ENCODE results near the gene LAMA2. TPM values are rescaled to one million over a fixed set of nuclear protein-coding genes. Genes with fewer than 3 reads are reported as not detected.

Gene LAMA2
- total and polyA plus RNA-seq, 2 of the 8 experiments (the other 6 are each of a cell fraction or from before 2014, with no cell fraction given), result 1.3 to 3.8 TPM

DNA sequence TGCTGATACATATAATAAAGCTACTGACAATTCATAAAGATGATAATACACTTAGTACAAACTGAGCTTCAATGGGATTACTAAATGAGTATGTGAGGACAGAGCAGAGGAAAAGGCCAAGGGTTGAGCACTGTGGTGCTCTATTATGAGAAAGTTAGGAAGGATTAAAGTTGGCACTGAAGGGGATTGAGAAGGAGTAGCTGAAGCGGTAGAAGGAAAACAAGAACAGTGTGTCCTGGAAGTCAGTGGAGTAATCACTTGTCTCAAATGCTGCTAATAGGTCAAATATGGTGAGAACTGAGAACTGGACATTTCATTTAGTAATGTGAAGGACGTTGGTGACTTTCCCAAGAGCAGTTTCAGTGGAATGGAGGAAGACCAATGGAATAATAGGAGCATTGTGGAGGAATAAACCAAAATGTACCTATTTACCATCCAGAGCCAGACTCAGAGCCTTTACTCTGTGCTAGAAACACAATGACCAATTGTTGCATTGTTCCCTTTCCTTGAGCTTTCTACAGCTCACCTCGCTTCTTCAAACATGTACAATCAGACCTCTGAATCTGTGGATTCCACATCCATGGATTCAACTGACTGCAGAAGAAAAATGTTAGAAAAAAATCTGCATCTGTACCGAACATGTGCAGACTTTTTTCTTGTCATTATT lies 255.9 kb downstream of the LAMA2 start:
- Histone ChIP-seq H3K56ac (replicated peaks; ENCODE audit: insufficient read length, low read depth, low read length) (no peak overlapping the region), H4K91ac (replicated peaks; ENCODE audit: insufficient read length, low read length) (no peak overlapping the region), H3K79me1 (ENCODE audit: low read depth, low read length) (no peaks in the 10 kb centered on the region), H2AFZ (ENCODE audit: low read length) (no peak overlapping the region), H4K8ac (ENCODE audit: extremely low read depth, insufficient read depth, low read length) (no peak overlapping the region), H3K4ac (replicated peaks; ENCODE audit: insufficient read length, low read depth, low read length) (no peak overlapping the region), H3K23ac (ENCODE audit: insufficient read length) (no peak overlapping the region), H4K5ac (ENCODE audit: insufficient read length, low read depth, low read length) (no peak overlapping the region), H3K79me2 (ENCODE audit: control insufficient read depth in 1 of 2, insufficient read depth in 2 of 2, low read length in 2 of 2) (no peaks in the 10 kb centered on the region), H3K4me1 (replicated peaks in 1 of 4; ENCODE audit: control insufficient read depth in 3 of 4, insufficient read depth in 4 of 4, low read length in 3 of 4) (no peaks in the 10 kb centered on the region), H3K14ac (ENCODE audit: insufficient read length) (no peak overlapping the region), H2BK20ac (ENCODE audit: low read length) (no peak overlapping the region), H3K9me3 (ENCODE audit: insufficient read depth in 2 of 2, low read depth in 1 of 2, low read length in 1 of 2) (no peaks in the 10 kb centered on the region), H3K27me3 (replicated peaks in 1 of 4; ENCODE audit: control insufficient read depth in 3 of 4, extremely low read depth in 1 of 4, insufficient read depth in 3 of 4, low read length in 3 of 4) (no peaks in the 10 kb centered on the region), H2BK15ac (ENCODE audit: low read length) (no peak overlapping the region), H3K4me3 (ENCODE audit: extremely low read depth in 1 of 4, insufficient read depth in 2 of 4, low read depth in 3 of 4, low read length in 4 of 4) (no peak overlapping the region), H3K23me2 (ENCODE audit: low read depth, low read length) (no peaks in the 10 kb centered on the region), H2AK5ac (ENCODE audit: low read depth, low read length) (no peak overlapping the region), H4K20me1 (replicated peaks in 1 of 2; ENCODE audit: control insufficient read depth in 1 of 2, insufficient read depth in 2 of 2, low read length in 2 of 2) (no peaks in the 10 kb centered on the region), H3K4me2 (ENCODE audit: insufficient read depth in 1 of 2, low read depth in 2 of 2, low read length in 2 of 2) (no peak overlapping the region), H2BK120ac (replicated peaks; ENCODE audit: low read depth, low read length) (no peak overlapping the region), H2BK5ac (ENCODE audit: low read depth, low read length) (no peak overlapping the region), H3K27ac (ENCODE audit: low read depth, low read length) (no peak overlapping the region), H3K9ac (replicated peaks in 1 of 4; ENCODE audit: extremely low read depth in 1 of 4, low read depth in 3 of 4, low read length in 3 of 4) (no peak overlapping the region), H3K18ac (ENCODE audit: extremely low read depth, low read length) (no peak overlapping the region), H2BK12ac (ENCODE audit: low read depth, low read length) (no peak overlapping the region), H3K36me3 (ENCODE audit: control insufficient read depth in 2 of 4, insufficient read depth in 4 of 4, low read length in 3 of 4) (no peaks in the 10 kb centered on the region)
- CTCF ChIA-PET (ENCODE audit: partially characterized antibody), result interaction anchor here (1.0 kb wide), 1 partner anchor 9 kb away, joined by 4 read pairs; no protein-coding TSS in a partner anchor
- WGBS, 2 experiments (ENCODE audit: extremely low coverage in 1 of 2, insufficient coverage in 1 of 2, insufficient read length in 1 of 2, insufficient replicate concordance in 2 of 2, low coverage in 1 of 2, low lambda C conversion rate in 2 of 2, missing lambda C conversion rate in 1 of 2), result 87% methylated on average over 4 of the region's 4 CpGs; no CpG with 5 or more reads in 1 of the 2 experiments
- no peak for DNase-seq (ENCODE audit: low read depth in 1 of 2, low spot score in 2 of 2)
- POLR2A ChIA-PET (ENCODE audit: partially characterized antibody), result no interaction called here
- no peak for FAIRE-seq
- TF ChIP-seq JUN (IDR thresholded peaks at IDR 0.05; ENCODE audit: low read depth, low read length), result no peak
- TF ChIP-seq, protein P1, sequence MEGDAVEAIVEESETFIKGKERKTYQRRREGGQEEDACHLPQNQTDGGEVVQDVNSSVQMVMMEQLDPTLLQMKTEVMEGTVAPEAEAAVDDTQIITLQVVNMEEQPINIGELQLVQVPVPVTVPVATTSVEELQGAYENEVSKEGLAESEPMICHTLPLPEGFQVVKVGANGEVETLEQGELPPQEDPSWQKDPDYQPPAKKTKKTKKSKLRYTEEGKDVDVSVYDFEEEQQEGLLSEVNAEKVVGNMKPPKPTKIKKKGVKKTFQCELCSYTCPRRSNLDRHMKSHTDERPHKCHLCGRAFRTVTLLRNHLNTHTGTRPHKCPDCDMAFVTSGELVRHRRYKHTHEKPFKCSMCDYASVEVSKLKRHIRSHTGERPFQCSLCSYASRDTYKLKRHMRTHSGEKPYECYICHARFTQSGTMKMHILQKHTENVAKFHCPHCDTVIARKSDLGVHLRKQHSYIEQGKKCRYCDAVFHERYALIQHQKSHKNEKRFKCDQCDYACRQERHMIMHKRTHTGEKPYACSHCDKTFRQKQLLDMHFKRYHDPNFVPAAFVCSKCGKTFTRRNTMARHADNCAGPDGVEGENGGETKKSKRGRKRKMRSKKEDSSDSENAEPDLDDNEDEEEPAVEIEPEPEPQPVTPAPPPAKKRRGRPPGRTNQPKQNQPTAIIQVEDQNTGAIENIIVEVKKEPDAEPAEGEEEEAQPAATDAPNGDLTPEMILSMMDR (IDR thresholded peaks at IDR 0.05; ENCODE audit: control extremely low read depth in 1 of 3, insufficient read depth in 1 of 3, low read depth in 1 of 3, low read length in 3 of 3), result no peak
- no peak for TF ChIP-seq RAD21 (IDR thresholded peaks at IDR 0.05 in 1 of 2, conservative IDR thresholded peaks at IDR 0.05 in 1 of 2; ENCODE audit: low read depth in 2 of 2, low read length in 2 of 2)
- TF ChIP-seq KDM1A (IDR thresholded peaks at IDR 0.05; ENCODE audit: borderline replicate concordance, low read length), result no peak
- TF ChIP-seq SP1 (IDR thresholded peaks at IDR 0.05; ENCODE audit: low read depth, low read length), result no peak
- TF ChIP-seq CHD1 (IDR thresholded peaks at IDR 0.05; ENCODE audit: low read depth, low read length), result no peak
- TF ChIP-seq POLR2AphosphoS5 (IDR thresholded peaks at IDR 0.05; ENCODE audit: low read depth, low read length), result no peak
- no peak for TF ChIP-seq HDAC6 (IDR thresholded peaks at IDR 0.05; ENCODE audit: low read depth, low read length)
- no peak for TF ChIP-seq CREB1 (IDR thresholded peaks at IDR 0.05)
- no peak for TF ChIP-seq EZH2 (IDR thresholded peaks at IDR 0.05; ENCODE audit: low read depth, low read length, severe bottlenecking)
- no peak for TF ChIP-seq BACH1 (IDR thresholded peaks at IDR 0.05; ENCODE audit: low read length)
- TF ChIP-seq TEAD4 (IDR thresholded peaks at IDR 0.05; ENCODE audit: low read depth, low read length), result no peak
